Measurements from ENCODE around the gene BCL2L13. TPM values are rescaled to one million over a fixed set of nuclear protein-coding genes. Genes with fewer than 3 reads are reported as not detected.

The BCL2L13 gene
- polyA plus RNA-seq, 1 donor (not counting 4 experiments of a cell fraction or from before 2014, with no cell fraction given): 51.0 TPM

DNA sequence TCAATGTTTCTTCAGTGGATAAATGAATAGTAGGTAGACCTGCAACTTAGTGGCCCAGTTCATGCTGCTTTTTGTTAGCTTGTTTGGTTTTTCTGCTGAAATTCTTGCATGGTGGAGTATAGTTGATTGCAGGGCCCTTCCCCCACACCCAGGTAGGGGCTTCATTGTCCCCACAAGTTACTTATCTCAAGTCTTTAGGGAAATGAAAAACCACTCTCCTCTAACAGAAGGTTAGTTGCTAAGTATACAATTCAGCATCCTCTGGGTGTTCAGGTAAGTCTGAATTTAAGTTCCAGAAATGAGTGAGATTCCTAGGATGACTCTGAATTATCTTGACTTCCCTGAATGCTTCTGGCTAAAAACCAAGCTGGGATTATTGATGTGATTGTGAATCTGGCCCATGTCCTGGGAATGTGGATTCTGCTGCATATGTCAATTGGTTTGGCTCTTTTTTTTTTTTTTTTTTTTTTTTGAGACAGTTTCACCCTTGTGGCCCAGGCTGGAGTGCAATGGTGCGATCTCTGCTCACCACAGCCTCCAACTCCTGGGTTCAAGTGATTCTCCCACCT is 40.3 kb downstream of the BCL2L13 start:
- H3K4me2 ChIP-seq (ENCODE audit: control insufficient read depth, extremely low read depth, insufficient read depth, low read depth, low read length): no peak overlapping the region
- H3K4me3 ChIP-seq (ENCODE audit: control insufficient read depth in 2 of 3, extremely low read depth in 1 of 3, insufficient read depth in 2 of 3, low read depth in 1 of 3, low read length in 3 of 3): no peak overlapping the region
- H3K36me3 ChIP-seq (ENCODE audit: control insufficient read depth in 2 of 2, extremely low read depth in 1 of 2, insufficient read depth in 2 of 2, low read length in 2 of 2): peaks cover 4 to 8% of the 10 kb centered on the region in 2 experiments
- TF ChIP-seq, protein P1, sequence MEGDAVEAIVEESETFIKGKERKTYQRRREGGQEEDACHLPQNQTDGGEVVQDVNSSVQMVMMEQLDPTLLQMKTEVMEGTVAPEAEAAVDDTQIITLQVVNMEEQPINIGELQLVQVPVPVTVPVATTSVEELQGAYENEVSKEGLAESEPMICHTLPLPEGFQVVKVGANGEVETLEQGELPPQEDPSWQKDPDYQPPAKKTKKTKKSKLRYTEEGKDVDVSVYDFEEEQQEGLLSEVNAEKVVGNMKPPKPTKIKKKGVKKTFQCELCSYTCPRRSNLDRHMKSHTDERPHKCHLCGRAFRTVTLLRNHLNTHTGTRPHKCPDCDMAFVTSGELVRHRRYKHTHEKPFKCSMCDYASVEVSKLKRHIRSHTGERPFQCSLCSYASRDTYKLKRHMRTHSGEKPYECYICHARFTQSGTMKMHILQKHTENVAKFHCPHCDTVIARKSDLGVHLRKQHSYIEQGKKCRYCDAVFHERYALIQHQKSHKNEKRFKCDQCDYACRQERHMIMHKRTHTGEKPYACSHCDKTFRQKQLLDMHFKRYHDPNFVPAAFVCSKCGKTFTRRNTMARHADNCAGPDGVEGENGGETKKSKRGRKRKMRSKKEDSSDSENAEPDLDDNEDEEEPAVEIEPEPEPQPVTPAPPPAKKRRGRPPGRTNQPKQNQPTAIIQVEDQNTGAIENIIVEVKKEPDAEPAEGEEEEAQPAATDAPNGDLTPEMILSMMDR (optimal IDR thresholded peaks at IDR 0.05 in 1 of 3, IDR thresholded peaks at IDR 0.05 in 1 of 3, conservative IDR thresholded peaks at IDR 0.05 in 1 of 3; ENCODE audit: extremely low read depth in 1 of 3, insufficient read depth in 2 of 3, low read length in 3 of 3): no peak
- TF ChIP-seq EZH2 (IDR thresholded peaks at IDR 0.05; ENCODE audit: low read length): no peak
- no peak for DNase-seq (ENCODE audit: low read depth, low spot score)
- H3K9ac ChIP-seq (ENCODE audit: control insufficient read depth, extremely low read depth, insufficient read depth, low read length): no peak overlapping the region
- no peaks in the 10 kb centered on the region for H3K4me1 ChIP-seq (ENCODE audit: control insufficient read depth, extremely low read depth, insufficient read depth, low read length)
- no peak overlapping the region for H3K27ac ChIP-seq (ENCODE audit: control insufficient read depth, insufficient read depth, low read length)
- dilution Hi-C loops (cut with MboI; ENCODE audit: extremely low pct_ligation_motif_present, low sequenced_read_pairs): no loop called here
- no peaks in the 10 kb centered on the region for H3K9me3 ChIP-seq (ENCODE audit: control insufficient read depth, low read depth, low read length)
- H3K27me3 ChIP-seq (ENCODE audit: control insufficient read depth, extremely low read depth, insufficient read depth, low read length): no peaks in the 10 kb centered on the region
- no peak overlapping the region for H2AFZ ChIP-seq (ENCODE audit: control insufficient read depth, low read length)
- H3K9me1 ChIP-seq (ENCODE audit: control insufficient read depth, extremely low read depth, insufficient read depth, low read length): no peaks in the 10 kb centered on the region
- H3K79me2 ChIP-seq (ENCODE audit: control insufficient read depth, insufficient read depth, low read length): peaks cover 24% of the 10 kb centered on the region
- FAIRE-seq: no peak
- H4K20me1 ChIP-seq (ENCODE audit: control insufficient read depth, extremely low read depth, insufficient read depth, low read length): no peaks in the 10 kb centered on the region

DNA sequence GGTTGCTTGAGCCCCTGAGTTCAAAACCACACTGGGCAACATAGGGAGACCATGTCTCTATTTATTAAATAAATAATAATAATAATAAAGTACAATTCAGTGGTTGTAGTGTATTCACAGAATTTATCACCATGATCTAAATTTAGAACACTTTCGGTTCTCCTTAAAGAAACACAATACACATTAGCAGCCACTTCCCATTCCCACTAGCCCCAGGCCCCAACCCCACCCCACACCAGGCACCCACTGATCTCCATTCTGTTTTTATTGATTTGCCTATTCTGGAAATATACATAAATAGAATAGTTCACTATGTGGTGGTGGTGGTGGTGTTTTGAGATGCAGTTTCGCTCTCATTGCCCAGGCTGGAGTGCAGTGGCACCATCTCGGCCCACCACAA is 45.7 kb downstream of the BCL2L13 start:
- Histone ChIP-seq H3K36me3 (ENCODE audit: control insufficient read depth in 2 of 2, extremely low read depth in 1 of 2, insufficient read depth in 2 of 2, low read length in 2 of 2) (peaks cover 8 to 9% of the 10 kb centered on the region in 2 experiments), H3K4me1 (ENCODE audit: control insufficient read depth, extremely low read depth, insufficient read depth, low read length) (no peaks in the 10 kb centered on the region), H3K27me3 (ENCODE audit: control insufficient read depth, extremely low read depth, insufficient read depth, low read length) (no peaks in the 10 kb centered on the region), H3K9me1 (ENCODE audit: control insufficient read depth, extremely low read depth, insufficient read depth, low read length) (no peaks in the 10 kb centered on the region), H3K4me3 (ENCODE audit: control insufficient read depth in 2 of 3, extremely low read depth in 1 of 3, insufficient read depth in 2 of 3, low read depth in 1 of 3, low read length in 3 of 3) (no peak overlapping the region), H3K79me2 (ENCODE audit: control insufficient read depth, insufficient read depth, low read length) (peaks cover 9% of the 10 kb centered on the region), H3K27ac (ENCODE audit: control insufficient read depth, insufficient read depth, low read length) (no peak overlapping the region), H3K9ac (ENCODE audit: control insufficient read depth, extremely low read depth, insufficient read depth, low read length) (no peak overlapping the region), H2AFZ (ENCODE audit: control insufficient read depth, low read length) (no peak overlapping the region), H3K4me2 (ENCODE audit: control insufficient read depth, extremely low read depth, insufficient read depth, low read depth, low read length) (no peak overlapping the region), H4K20me1 (ENCODE audit: control insufficient read depth, extremely low read depth, insufficient read depth, low read length) (no peaks in the 10 kb centered on the region), H3K9me3 (ENCODE audit: control insufficient read depth, low read depth, low read length) (no peaks in the 10 kb centered on the region)
- dilution Hi-C loops (cut with MboI; ENCODE audit: extremely low pct_ligation_motif_present, low sequenced_read_pairs): no loop called here
- no peak for FAIRE-seq
- TF ChIP-seq EZH2 (IDR thresholded peaks at IDR 0.05; ENCODE audit: low read length): no peak
- TF ChIP-seq, protein P1 (optimal IDR thresholded peaks at IDR 0.05 in 1 of 3, IDR thresholded peaks at IDR 0.05 in 1 of 3, conservative IDR thresholded peaks at IDR 0.05 in 1 of 3; ENCODE audit: extremely low read depth in 1 of 3, insufficient read depth in 2 of 3, low read length in 3 of 3): no peak
- DNase-seq (ENCODE audit: low read depth, low spot score): no peak
